Measurements from ENCODE around the gene HDAC9.

GRCh38 chr7:19024261-19024660 is 528.7 kb downstream of the HDAC9 start:
- TF ChIP-seq EZH2 (IDR thresholded peaks at IDR 0.05): no peak
- TF ChIP-seq POLR2AphosphoS5 (IDR thresholded peaks at IDR 0.05; ENCODE audit: borderline replicate concordance, low read depth, low read length): no peak
- no peak for TF ChIP-seq FOXP2 (optimal IDR thresholded peaks at IDR 0.05; ENCODE audit: control extremely low read depth, extremely low read length, insufficient read depth)

Measured in SK-N-MC (cell line).